Natural killer cell (primary cell): ENCODE data around the gene ETNK2. TPM values are rescaled to one million over a fixed set of nuclear protein-coding genes. Genes with fewer than 3 reads are reported as not detected.

Experiments used
- ATAC-seq, 3 donors: fragments of 150-1000 bp in 2 of 3; fragments of 200-7000 bp in 1 of 3; cut with Tn5 transposase; 1 replicate in 1 of 3; 2 replicates in 2 of 3; pipeline ENCODE4 v1.10.0; 2021; ENCODE audit warnings: mild to moderate bottlenecking in 2 of 3, moderate library complexity in 2 of 3
- DNase-seq, 2 donors: peaks; one replicate each; pipeline versions ENCODE4 v3.0.0 to v3.0.0-alpha.2; 2013 to 2021; ENCODE audit warnings: mixed read lengths in 1 of 2
- H3K27ac ChIP-seq: one replicate; pipeline ENCODE4 v1.5.1; 2013; ENCODE audit warnings: mild to moderate bottlenecking, low read length
- H3K27me3 ChIP-seq: one replicate; pipeline ENCODE4 v1.6.1; 2013; ENCODE audit warnings: low read length; ENCODE audit not compliant: control insufficient read depth, insufficient read depth
- H3K36me3 ChIP-seq: one replicate; pipeline ENCODE4 v1.6.1; 2013; ENCODE audit warnings: low read length; ENCODE audit not compliant: control insufficient read depth, insufficient read depth
- H3K4me1 ChIP-seq: one replicate; pipeline ENCODE4 v1.6.1; 2013; ENCODE audit warnings: low read length; ENCODE audit not compliant: control insufficient read depth, insufficient read depth
- H3K4me3 ChIP-seq: one replicate; pipeline ENCODE4 v1.5.1; 2013; ENCODE audit warnings: low read length
- H3K9me3 ChIP-seq: one replicate; pipeline ENCODE4 v1.6.1; 2013; ENCODE audit warnings: low read length; ENCODE audit not compliant: control insufficient read depth, insufficient read depth
- H3K27ac Mint-ChIP-seq, 2 donors: one replicate each; pipeline ENCODE4 v1.8.0; 2022; ENCODE audit warnings: mild to moderate bottlenecking in 2 of 2, mixed read lengths in 2 of 2, moderate library complexity in 1 of 2
- H3K27me3 Mint-ChIP-seq, 2 donors: one replicate each; pipeline ENCODE4 v1.8.0; 2022; ENCODE audit warnings: low read depth in 2 of 2, mixed read lengths in 2 of 2
- H3K36me3 Mint-ChIP-seq: one replicate; pipeline ENCODE4 v1.8.0; 2022; ENCODE audit warnings: mixed read lengths
- H3K4me1 Mint-ChIP-seq, 2 donors: one replicate each; pipeline ENCODE4 v1.8.0; 2022; ENCODE audit warnings: mixed read lengths in 2 of 2
- H3K4me3 Mint-ChIP-seq: one replicate; pipeline ENCODE4 v1.8.0; 2022; ENCODE audit warnings: mild to moderate bottlenecking, moderate library complexity, mixed read lengths
- H3K9me3 Mint-ChIP-seq, 2 donors: one replicate each; pipeline ENCODE4 v1.8.0; 2022; ENCODE audit warnings: mixed read lengths in 2 of 2
- WGBS: methylation state at CpG from one replicate; pipeline ENCODE4 v1.1.7; 2013; ENCODE audit warnings: missing lambda C conversion rate; ENCODE audit not compliant: insufficient coverage; 5-methylcytosine and 5-hydroxymethylcytosine counted together
- intact Hi-C: fragments of 100-400 bp; cut with micrococcal nuclease; formaldehyde crosslinking; loops from one replicate; pipeline ENCODE4 v1.14.2; 2022
- total RNA-seq, 4 donors: library from RNA; stranded (reverse); fragments of 120-200 nt in 1 of 4; gene quantifications; one replicate each; pipeline versions ENCODE4 v1.2.3 to v1.2.4, GENCODE V29; 2013 to 2022
- TF ChIP-seq, protein P1 (sequence below): fragments of 200-600 bp; IDR thresholded peaks from one replicate; pipeline ENCODE4 v1.8.0; 2022; ENCODE audit warnings: antibody characterized with exemption

The ETNK2 gene
- total RNA-seq, 3 donors from 2014 or later (not counting 1 experiment from before 2014, with no cell fraction given) = 5.1 to 5.8 (median 5.5) TPM

DNA sequence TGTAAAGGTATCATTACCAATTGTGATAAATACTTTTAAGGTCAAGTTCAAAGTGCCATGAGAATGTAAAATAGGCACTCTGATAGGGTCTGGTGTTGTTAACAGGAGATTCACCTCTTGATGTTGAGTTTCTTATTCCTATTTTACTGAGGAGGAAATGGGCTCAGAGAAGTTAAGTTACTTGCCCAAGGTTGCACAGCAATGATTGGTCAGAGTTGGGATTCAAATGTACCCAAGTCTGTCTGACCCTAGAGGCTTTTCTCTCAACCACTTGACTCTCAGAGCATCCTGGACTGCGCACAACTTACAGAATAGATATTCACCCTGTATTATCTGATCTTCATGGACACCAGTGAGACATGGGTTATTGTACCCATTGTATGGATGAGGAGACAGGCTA is 45.0 kb downstream of the ETNK2 start:
- no peaks in the 10 kb centered on the region for H3K36me3 Mint-ChIP-seq
- Histone ChIP-seq H3K9me3 (no peaks in the 10 kb centered on the region), H3K27me3 (no peaks in the 10 kb centered on the region), H3K4me1 (peaks cover 69% of the 10 kb centered on the region), H3K4me3 (no peak overlapping the region), H3K36me3 (no peaks in the 10 kb centered on the region), H3K27ac (no peak overlapping the region)
- H3K27me3 Mint-ChIP-seq = no peaks in the 10 kb centered on the region
- no CpG with 5 or more reads among the region's 1 CpG for WGBS
- ATAC-seq = no peak
- intact Hi-C loops = no loop called here
- DNase-seq = no peak
- H3K27ac Mint-ChIP-seq = peak overlapping the region; percentile 42 to 97
- no peaks in the 10 kb centered on the region for H3K9me3 Mint-ChIP-seq
- TF ChIP-seq, protein P1, sequence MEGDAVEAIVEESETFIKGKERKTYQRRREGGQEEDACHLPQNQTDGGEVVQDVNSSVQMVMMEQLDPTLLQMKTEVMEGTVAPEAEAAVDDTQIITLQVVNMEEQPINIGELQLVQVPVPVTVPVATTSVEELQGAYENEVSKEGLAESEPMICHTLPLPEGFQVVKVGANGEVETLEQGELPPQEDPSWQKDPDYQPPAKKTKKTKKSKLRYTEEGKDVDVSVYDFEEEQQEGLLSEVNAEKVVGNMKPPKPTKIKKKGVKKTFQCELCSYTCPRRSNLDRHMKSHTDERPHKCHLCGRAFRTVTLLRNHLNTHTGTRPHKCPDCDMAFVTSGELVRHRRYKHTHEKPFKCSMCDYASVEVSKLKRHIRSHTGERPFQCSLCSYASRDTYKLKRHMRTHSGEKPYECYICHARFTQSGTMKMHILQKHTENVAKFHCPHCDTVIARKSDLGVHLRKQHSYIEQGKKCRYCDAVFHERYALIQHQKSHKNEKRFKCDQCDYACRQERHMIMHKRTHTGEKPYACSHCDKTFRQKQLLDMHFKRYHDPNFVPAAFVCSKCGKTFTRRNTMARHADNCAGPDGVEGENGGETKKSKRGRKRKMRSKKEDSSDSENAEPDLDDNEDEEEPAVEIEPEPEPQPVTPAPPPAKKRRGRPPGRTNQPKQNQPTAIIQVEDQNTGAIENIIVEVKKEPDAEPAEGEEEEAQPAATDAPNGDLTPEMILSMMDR = no peak
- H3K4me3 Mint-ChIP-seq = no peak overlapping the region
- peaks cover 49 to 60% of the 10 kb centered on the region in 2 donors for H3K4me1 Mint-ChIP-seq

DNA sequence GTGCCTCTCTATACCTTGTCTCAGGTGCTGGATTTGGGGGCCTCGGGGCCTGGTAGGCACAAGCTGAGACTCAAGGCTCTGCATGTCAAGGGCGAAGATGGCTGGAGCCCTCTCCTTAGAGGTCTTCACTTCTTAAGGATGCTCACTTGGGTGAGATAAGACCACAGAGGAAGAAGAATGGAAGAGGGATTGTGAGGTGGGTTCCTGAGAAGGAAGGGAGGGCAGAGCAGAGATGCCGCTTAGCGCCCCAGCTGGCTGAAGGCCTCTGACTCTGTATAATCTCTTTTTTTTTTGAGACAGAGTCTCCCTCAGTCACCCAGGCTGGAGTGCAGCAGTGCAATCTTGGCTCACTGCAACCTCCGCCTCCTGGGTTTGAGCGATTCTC is 46.7 kb downstream of the ETNK2 start:
- no peak overlapping the region for H3K4me3 ChIP-seq
- peak overlapping the region; percentile 82 for H3K27ac ChIP-seq
- no peaks in the 10 kb centered on the region for H3K36me3 Mint-ChIP-seq
- DNase-seq (no peak), ATAC-seq (no peak)
- peak overlapping the region; percentile 97 to 100 for H3K27ac Mint-ChIP-seq
- H3K4me1 Mint-ChIP-seq = peaks cover 62 to 75% of the 10 kb centered on the region in 2 donors
- no peaks in the 10 kb centered on the region for H3K9me3 Mint-ChIP-seq
- no peaks in the 10 kb centered on the region for H3K36me3 ChIP-seq
- no peaks in the 10 kb centered on the region for H3K9me3 ChIP-seq
- H3K4me3 Mint-ChIP-seq = peak overlapping the region; percentile 84
- intact Hi-C loops = no loop called here
- H3K4me1 ChIP-seq = peaks cover 80% of the 10 kb centered on the region
- TF ChIP-seq, protein P1 = no peak
- WGBS = 64% methylated on average over 6 of the region's 6 CpGs
- no peaks in the 10 kb centered on the region for H3K27me3 Mint-ChIP-seq
- H3K27me3 ChIP-seq = no peaks in the 10 kb centered on the region

DNA sequence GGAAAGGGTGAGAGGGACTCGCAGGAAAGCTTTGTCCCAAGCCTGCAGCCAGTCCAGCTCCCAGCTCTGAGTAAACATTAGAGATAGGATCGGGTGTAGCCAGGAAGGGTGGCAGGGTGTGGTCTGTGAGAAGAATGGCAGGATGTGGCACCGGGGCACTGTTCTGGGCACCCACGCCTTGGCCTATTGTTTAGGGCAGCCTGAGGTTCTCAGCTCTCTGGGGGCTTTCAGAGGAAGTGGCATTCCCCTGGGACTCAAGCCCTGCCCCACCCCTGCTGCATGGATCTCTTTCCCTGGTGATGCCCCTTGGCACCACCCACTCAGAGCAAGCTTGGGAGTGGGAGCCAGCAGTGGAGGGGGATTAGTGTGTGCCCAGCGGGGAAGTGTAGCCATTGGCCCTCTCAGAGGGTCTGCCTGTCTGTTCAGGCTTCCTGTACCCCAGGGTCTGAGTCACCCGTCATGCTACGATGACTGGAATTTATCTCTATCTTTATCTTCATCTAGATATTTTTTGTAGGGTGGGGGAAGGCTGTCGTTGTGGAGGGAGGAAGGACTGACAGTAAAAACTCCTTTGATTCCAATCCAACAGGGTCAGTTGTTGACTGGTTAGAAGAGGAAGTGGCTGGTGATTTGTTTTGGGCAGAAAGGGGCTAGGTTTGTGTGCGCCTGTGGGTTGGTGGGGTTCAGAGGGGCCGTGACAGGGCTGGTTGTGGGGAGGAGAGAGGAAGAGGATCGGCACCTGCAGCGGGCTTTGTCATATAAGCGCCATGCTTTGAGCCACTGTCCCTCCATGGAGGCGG is 47.3 kb downstream of the ETNK2 start:
- Mint-ChIP-seq H3K27ac (peak overlapping the region; percentile 97 to 100), H3K4me1 (peaks cover 64 to 77% of the 10 kb centered on the region in 2 donors), H3K9me3 (no peaks in the 10 kb centered on the region), H3K4me3 (peak overlapping the region; percentile 84), H3K27me3 (no peaks in the 10 kb centered on the region), H3K36me3 (no peaks in the 10 kb centered on the region)
- H3K4me3 ChIP-seq = no peak overlapping the region
- ATAC-seq = peak; percentile 35 to 58 (median 39)
- intact Hi-C loops = no loop called here
- TF ChIP-seq, protein P1 = no peak
- no peaks in the 10 kb centered on the region for H3K9me3 ChIP-seq
- WGBS = 19% methylated on average over 12 of the region's 14 CpGs
- peaks cover 80% of the 10 kb centered on the region for H3K4me1 ChIP-seq
- peak in 1 of 2 donors; percentile 31 for DNase-seq
- H3K27ac ChIP-seq = peak overlapping the region; percentile 82
- H3K27me3 ChIP-seq = no peaks in the 10 kb centered on the region
- no peaks in the 10 kb centered on the region for H3K36me3 ChIP-seq

DNA sequence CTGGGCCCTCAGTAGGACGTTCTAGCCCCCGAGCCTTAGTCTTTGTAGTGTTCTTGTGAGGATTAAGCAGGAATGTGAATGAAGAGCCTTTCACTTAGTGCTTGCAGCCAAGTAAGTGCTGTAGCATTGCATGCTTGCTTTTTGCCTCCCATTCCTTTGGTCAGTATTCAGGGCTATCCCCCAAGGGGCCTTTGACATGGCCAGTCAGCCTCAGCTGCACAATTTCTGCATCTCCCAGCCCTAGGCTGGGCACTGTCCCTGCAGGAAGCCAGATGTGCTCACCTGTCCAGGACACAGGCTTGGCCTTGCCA is 48.5 kb downstream of the ETNK2 start:
- Mint-ChIP-seq H3K4me1 (peaks cover 55 to 72% of the 10 kb centered on the region in 2 donors), H3K27ac (peak overlapping the region; percentile 97 to 100), H3K36me3 (no peaks in the 10 kb centered on the region), H3K4me3 (peak overlapping the region; percentile 83), H3K27me3 (no peaks in the 10 kb centered on the region), H3K9me3 (no peaks in the 10 kb centered on the region)
- no peak overlapping the region for H3K4me3 ChIP-seq
- no peaks in the 10 kb centered on the region for H3K36me3 ChIP-seq
- no peaks in the 10 kb centered on the region for H3K27me3 ChIP-seq
- H3K9me3 ChIP-seq = no peaks in the 10 kb centered on the region
- TF ChIP-seq, protein P1 = no peak
- no peak for ATAC-seq
- 81% methylated on average over 2 of the region's 2 CpGs for WGBS
- H3K27ac ChIP-seq = peak overlapping the region; percentile 82
- intact Hi-C loops = no loop called here
- peaks cover 80% of the 10 kb centered on the region for H3K4me1 ChIP-seq
- DNase-seq = no peak
